BJ (cell line): ENCODE results near the gene MGAT5. TPM values are rescaled to one million over a fixed set of nuclear protein-coding genes. Genes with fewer than 3 reads are reported as not detected.

Experiments
- CTCF ChIA-PET: fragments of 350-600 bp; formaldehyde crosslinking; extraction: SDS; loops from one replicate; lab custom pipeline; 2021; ENCODE audit warnings: antibody characterized with exemption, inconsistent platforms; lab: Yijun Ruan, JAX
- POLR2A ChIA-PET: fragments of 300-600 bp; sonication (Branson Sonifier 250); formaldehyde crosslinking; extraction: SDS; loops from one replicate; lab custom pipeline; 2021; ENCODE audit warnings: antibody characterized with exemption; lab: Charles Lee
- DNase-seq: peaks from one replicate; pipeline ENCODE4 v3.0.0-alpha.2; 2011; ENCODE audit warnings: low read depth
- H3K27me3 ChIP-seq: 2 replicates; pipeline ENCODE4 v1.6.0; 2011; ENCODE audit warnings: low read length; ENCODE audit not compliant: control insufficient read depth, insufficient read depth
- H3K36me3 ChIP-seq: 2 replicates; pipeline ENCODE4 v1.5.1; 2011; ENCODE audit warnings: low read length; ENCODE audit not compliant: control insufficient read depth, insufficient read depth
- H3K4me3 ChIP-seq: 2 replicates; pipeline ENCODE4 v1.5.1; 2011; ENCODE audit warnings: low read depth, mild to moderate bottlenecking, control low read depth, low read length
- polyA plus RNA-seq: library from polyadenylated mRNA; depleted of rRNA; stranded (reverse); fragments of >200 nt; gene quantifications from 2 replicates; pipeline ENCODE4 v1.2.3, GENCODE V29; 2011
- TF ChIP-seq, protein P1 (sequence below): IDR thresholded peaks from 2 replicates; pipeline ENCODE4 v1.5.1; 2011; ENCODE audit warnings: low read depth, mild to moderate bottlenecking, control low read depth, inconsistent platforms, low read length, moderate library complexity; ENCODE audit not compliant: insufficient read depth

MGAT5 gene
- polyA plus RNA-seq, 1 experiment = 25.0 TPM

DNA sequence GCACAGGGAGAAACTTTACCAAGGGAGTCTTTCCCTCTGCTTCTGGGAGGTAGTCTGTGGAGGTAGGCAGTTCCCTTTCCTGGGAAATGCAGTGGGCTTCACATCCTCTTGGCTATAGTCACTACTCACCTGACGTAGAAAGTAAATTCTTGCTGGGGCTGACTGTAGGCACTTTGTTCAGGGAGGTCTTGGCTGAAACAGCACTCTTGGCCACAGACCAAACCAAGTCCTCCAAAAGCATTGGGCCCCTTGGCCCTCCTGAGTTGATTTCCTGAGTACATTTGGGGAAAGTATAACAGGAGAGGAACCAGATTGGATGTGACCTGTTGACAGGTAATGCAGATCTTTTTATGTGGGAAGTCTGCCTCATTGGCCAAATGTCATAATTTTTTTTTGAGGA lies 108.9 kb downstream of the MGAT5 start:
- POLR2A ChIA-PET = no interaction called here

DNA sequence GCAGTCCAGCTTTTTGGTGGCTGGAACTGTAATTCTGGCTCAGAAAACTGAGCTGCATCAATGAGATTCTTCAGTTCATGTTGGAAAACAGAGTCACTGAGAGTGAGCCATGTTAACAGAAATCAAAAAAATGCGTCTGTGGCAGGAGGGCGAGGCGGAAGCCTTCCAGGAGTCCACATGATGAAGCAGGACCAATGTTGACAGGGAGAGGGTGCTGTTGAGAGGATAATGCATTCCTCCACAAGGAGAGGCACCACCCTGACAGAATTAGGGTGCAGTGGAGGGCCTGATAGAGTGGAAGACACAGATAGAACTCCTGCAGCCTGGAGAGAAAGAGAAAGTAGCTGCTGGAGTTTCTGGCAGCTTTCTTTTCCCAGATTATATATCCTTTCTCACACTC lies 111.5 kb downstream of the MGAT5 start:
- no peaks in the 10 kb centered on the region for H3K27me3 ChIP-seq
- H3K4me3 ChIP-seq = no peak overlapping the region
- no peaks in the 10 kb centered on the region for H3K36me3 ChIP-seq
- TF ChIP-seq, protein P1, sequence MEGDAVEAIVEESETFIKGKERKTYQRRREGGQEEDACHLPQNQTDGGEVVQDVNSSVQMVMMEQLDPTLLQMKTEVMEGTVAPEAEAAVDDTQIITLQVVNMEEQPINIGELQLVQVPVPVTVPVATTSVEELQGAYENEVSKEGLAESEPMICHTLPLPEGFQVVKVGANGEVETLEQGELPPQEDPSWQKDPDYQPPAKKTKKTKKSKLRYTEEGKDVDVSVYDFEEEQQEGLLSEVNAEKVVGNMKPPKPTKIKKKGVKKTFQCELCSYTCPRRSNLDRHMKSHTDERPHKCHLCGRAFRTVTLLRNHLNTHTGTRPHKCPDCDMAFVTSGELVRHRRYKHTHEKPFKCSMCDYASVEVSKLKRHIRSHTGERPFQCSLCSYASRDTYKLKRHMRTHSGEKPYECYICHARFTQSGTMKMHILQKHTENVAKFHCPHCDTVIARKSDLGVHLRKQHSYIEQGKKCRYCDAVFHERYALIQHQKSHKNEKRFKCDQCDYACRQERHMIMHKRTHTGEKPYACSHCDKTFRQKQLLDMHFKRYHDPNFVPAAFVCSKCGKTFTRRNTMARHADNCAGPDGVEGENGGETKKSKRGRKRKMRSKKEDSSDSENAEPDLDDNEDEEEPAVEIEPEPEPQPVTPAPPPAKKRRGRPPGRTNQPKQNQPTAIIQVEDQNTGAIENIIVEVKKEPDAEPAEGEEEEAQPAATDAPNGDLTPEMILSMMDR = 0 out of 2 replicates have a peak, but pooled peaks have one; percentile 12
- POLR2A ChIA-PET = no interaction called here
- CTCF ChIA-PET = no interaction called here
- no peak for DNase-seq

More for the DNA sequence above, 108.9 kb downstream of the MGAT5 start:
- TF ChIP-seq, protein P1 = no peak
- H3K36me3 ChIP-seq = no peaks in the 10 kb centered on the region
- DNase-seq = no peak
- H3K27me3 ChIP-seq = no peaks in the 10 kb centered on the region
- CTCF ChIA-PET = interaction anchor here (0.5 to 1.7 kb wide), 2 partner anchors 26 to 43 kb away, joined by 3 read pairs; no protein-coding TSS in a partner anchor
- H3K4me3 ChIP-seq = no peak overlapping the region

DNA sequence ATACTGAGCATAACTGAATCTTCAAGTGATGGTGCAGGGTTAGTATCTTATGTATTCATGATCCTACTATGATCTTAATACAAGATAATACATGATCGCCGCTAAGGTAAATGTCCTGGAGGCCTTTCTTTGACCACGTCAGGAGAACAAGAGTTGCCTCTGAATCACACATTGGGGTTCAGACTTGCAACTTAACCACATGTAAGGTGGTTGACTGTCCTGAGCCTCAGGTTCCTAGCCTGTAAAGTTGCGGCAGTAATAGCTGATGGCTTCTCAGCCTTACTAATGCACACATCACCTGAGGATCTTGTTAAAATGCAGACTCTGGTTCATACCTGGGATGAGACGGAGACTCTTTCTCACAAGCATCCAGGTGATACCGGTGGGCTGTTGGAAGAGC lies 112.5 kb downstream of the MGAT5 start:
- TF ChIP-seq, protein P1 = no peak
- POLR2A ChIA-PET = no interaction called here

DNA sequence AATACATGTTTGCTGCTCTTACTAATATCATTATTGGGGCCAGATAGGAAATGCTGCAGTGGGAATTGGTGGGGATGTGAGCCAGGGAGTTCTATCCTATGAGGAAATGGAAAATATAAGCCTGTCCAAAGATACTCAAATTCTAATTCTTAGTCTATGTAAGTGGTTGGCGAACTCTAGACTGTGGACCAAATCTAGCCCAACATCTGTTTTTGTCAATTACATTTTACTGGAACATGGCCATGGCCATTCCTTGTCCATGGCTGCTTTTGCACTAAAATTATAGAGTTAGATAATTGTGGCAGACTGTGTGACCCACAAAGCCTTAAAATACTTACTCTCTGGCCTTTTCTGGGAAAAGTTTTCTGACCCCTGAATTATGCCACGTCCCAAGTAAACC lies 113.3 kb downstream of the MGAT5 start:
- no peaks in the 10 kb centered on the region for H3K27me3 ChIP-seq
- no peak overlapping the region for H3K4me3 ChIP-seq
- CTCF ChIA-PET = interaction anchor here (0.8 to 1.5 kb wide), 2 partner anchors 9 to 483 kb away, joined by 3 read pairs; no protein-coding TSS in a partner anchor
- POLR2A ChIA-PET = no interaction called here
- TF ChIP-seq, protein P1 = no peak
- no peaks in the 10 kb centered on the region for H3K36me3 ChIP-seq
- DNase-seq = no peak

More for the DNA sequence above, 112.5 kb downstream of the MGAT5 start:
- no peak for DNase-seq
- Histone ChIP-seq H3K27me3 (no peaks in the 10 kb centered on the region), H3K36me3 (no peaks in the 10 kb centered on the region), H3K4me3 (no peak overlapping the region)
- CTCF ChIA-PET = no interaction called here

DNA sequence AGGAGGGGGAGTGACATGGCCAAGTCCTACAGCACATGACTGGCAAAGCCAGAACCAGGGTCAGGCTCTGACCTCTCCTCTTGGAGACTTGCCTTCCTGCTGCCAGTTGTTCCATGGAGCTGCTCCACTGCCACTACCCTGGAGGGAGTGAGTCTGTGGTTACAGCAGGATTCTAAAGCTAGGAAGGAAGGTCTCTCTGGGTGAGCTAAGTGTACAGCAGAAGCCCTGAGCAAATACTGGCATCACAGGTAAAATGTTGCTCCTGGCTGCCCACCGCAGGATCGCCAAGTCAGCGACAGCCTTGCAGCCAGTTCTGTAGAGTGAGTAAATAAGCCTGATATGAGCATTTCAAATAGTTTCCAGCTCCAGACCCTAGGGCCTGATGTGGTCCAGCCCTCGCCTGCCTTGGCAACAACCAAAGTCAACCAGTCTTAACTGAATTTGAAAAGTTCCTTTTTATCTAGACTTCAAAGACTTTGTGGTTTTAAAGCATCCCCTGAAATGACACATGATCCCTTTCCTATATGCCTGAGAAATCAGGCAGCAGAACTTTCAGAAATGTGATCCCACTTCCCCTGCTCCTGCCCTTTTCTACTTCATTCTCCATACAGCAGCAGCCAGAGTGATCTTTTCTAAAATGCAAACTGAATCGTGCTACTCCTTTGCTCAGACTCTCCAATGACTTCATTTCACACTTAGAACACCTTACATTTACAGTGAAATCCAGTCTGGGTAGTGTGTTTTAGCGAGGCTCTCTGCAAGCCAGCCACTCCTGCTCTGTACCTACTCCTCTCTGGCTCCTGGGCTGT lies 114.3 kb downstream of the MGAT5 start:
- ChIA-PET POLR2A (no interaction called here), CTCF (interaction anchor here (0.9 to 1.5 kb wide), 3 partner anchors 8 to 482 kb away, joined by 3 to 4 read pairs (median 3); no protein-coding TSS in a partner anchor)
- H3K27me3 ChIP-seq = no peaks in the 10 kb centered on the region
- no peak overlapping the region for H3K4me3 ChIP-seq
- TF ChIP-seq, protein P1 = no peak
- no peaks in the 10 kb centered on the region for H3K36me3 ChIP-seq
- DNase-seq = no peak
